ENCODE measurements around the gene MOCOS.

Gene MOCOS

DNA sequence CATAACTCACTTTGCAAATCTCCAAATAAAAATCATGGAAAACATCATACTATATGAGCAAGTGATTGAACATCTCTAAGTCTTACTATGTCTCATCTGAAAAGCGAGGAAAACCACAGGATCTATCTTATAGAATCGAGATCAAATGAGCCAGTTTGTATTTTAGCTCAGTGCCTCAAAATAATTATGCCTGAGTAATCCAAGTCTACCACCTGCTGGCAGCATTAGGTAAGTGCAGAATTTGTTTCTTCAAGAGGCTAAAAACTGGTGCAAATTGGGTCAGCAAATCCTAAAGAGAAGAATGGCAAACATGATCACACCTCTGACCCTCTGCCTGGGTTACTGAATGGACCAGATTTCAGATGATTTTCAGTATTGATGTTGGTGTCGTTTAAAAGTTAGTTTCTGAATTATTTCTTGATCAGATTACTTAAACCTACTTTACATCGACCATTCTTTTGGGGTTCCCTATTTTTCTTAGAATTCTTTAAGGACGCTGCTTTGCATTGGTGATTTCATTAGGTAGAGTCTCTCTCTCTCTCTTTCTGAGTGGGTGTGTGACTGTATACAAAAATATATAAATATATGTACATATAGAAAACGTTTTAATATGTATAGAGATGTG lies 97.5 kb downstream of the MOCOS start:
- H3K4me3 ChIP-seq (ENCODE audit: low read depth in 1 of 2, low read length in 1 of 2), result no peak overlapping the region
- no peaks in the 10 kb centered on the region for H3K36me3 ChIP-seq
- no peaks in the 10 kb centered on the region for H3K4me1 ChIP-seq (ENCODE audit: control insufficient read depth in 1 of 2, insufficient read depth in 1 of 2, low read depth in 1 of 2, low read length in 1 of 2)
- no peaks in the 10 kb centered on the region for H3K9me3 ChIP-seq
- peaks cover 29% of the 10 kb centered on the region for H3K27me3 ChIP-seq
- TF ChIP-seq, protein P1, sequence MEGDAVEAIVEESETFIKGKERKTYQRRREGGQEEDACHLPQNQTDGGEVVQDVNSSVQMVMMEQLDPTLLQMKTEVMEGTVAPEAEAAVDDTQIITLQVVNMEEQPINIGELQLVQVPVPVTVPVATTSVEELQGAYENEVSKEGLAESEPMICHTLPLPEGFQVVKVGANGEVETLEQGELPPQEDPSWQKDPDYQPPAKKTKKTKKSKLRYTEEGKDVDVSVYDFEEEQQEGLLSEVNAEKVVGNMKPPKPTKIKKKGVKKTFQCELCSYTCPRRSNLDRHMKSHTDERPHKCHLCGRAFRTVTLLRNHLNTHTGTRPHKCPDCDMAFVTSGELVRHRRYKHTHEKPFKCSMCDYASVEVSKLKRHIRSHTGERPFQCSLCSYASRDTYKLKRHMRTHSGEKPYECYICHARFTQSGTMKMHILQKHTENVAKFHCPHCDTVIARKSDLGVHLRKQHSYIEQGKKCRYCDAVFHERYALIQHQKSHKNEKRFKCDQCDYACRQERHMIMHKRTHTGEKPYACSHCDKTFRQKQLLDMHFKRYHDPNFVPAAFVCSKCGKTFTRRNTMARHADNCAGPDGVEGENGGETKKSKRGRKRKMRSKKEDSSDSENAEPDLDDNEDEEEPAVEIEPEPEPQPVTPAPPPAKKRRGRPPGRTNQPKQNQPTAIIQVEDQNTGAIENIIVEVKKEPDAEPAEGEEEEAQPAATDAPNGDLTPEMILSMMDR (IDR thresholded peaks at IDR 0.05), result peak; percentile 61
- H3K27ac ChIP-seq, result no peak overlapping the region

DNA sequence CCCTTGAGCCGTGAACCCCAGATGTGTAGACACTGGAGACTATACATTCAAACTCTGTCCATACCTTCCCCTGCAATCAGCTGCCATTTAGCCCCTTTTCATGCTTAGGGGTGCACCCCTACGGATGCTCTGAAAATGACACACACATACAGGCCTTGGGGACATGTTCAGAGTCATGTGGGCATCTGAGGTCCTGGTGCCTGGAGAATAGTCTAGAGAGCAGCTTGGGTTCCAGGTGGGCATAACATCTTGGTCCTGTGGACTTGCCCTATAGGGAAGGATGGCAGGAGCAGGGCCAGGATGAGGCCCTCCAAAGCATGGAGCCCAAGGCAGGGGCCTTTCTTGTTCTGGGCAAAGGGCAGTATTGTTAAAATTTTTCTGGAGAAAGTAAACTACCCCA lies 100.4 kb downstream of the MOCOS start:
- Histone ChIP-seq H3K27ac (no peak overlapping the region), H3K36me3 (no peaks in the 10 kb centered on the region), H3K4me3 (ENCODE audit: low read depth in 1 of 2, low read length in 1 of 2) (no peak overlapping the region), H3K27me3 (peaks cover 33% of the 10 kb centered on the region), H3K9me3 (no peaks in the 10 kb centered on the region), H3K4me1 (ENCODE audit: control insufficient read depth in 1 of 2, insufficient read depth in 1 of 2, low read depth in 1 of 2, low read length in 1 of 2) (no peaks in the 10 kb centered on the region)
- TF ChIP-seq, protein P1 (IDR thresholded peaks at IDR 0.05), result no peak

DNA sequence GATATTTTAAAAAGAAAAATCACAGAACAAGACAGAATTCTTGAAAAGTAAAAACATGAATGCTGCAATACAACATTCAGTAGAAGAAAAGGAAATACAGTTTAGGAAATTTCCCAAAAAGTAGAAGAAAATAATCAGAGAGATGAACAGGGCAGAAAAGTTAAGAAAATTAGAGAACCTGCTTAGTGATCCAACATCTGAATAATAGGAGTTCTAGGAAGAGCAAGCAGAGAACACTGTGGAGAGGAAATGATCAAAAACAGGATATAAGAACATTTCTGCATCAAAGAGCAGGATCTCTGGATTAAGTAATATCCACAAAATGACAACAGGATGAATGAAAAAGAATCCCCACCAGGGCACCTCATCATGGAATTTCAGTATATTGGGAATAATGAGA lies 101.4 kb downstream of the MOCOS start:
- H3K4me1 ChIP-seq (ENCODE audit: control insufficient read depth in 1 of 2, insufficient read depth in 1 of 2, low read depth in 1 of 2, low read length in 1 of 2), result no peaks in the 10 kb centered on the region
- H3K27ac ChIP-seq, result no peak overlapping the region
- no peak overlapping the region for H3K4me3 ChIP-seq (ENCODE audit: low read depth in 1 of 2, low read length in 1 of 2)
- H3K36me3 ChIP-seq, result no peaks in the 10 kb centered on the region
- TF ChIP-seq, protein P1 (IDR thresholded peaks at IDR 0.05), result no peak
- peaks cover 42% of the 10 kb centered on the region for H3K27me3 ChIP-seq
- no peaks in the 10 kb centered on the region for H3K9me3 ChIP-seq

DNA sequence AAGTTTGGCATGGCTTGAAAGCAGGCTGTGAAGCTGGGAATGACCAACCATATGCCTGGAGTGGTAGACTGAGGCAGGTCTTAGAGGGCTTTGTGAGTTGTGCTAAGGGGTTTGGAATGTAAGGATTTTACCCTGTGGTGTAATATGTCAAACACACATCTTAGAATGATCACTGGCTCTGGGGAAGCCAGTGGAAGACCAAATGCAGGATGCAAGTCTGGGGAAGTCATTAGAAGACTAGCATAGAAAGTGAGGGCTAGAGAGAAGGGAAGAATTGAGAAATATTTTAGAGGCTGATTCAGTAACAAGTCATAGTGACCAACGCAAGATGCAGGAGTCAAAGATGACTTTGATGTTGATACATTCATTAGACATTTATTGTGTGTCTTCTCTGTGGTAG lies 106.7 kb downstream of the MOCOS start:
- Histone ChIP-seq H3K4me3 (ENCODE audit: low read depth in 1 of 2, low read length in 1 of 2) (no peak overlapping the region), H3K27me3 (peaks cover 90% of the 10 kb centered on the region), H3K4me1 (ENCODE audit: control insufficient read depth in 1 of 2, insufficient read depth in 1 of 2, low read depth in 1 of 2, low read length in 1 of 2) (peaks cover 3 to 12% of the 10 kb centered on the region in 2 experiments), H3K36me3 (no peaks in the 10 kb centered on the region), H3K27ac (no peak overlapping the region), H3K9me3 (no peaks in the 10 kb centered on the region)
- TF ChIP-seq, protein P1 (IDR thresholded peaks at IDR 0.05), result no peak

DNA sequence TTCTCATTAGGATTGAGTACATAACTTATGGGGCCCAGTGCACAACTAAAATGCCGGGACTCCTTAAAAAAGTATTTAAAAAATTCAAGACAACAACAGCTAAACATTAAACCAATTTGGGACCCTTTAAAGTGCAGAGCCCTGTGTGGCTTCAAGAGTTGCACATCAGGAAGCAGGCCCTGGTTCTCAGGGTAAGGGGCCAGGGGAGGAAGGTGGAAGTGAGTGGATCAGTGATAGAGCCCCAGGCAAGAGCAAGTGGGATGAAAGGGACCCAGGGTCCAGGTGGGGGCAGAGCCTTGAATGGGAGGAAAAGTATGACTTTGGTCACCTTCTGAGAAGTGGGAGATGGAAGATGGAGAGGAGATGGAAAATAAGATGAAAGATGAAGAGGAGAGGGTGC lies 107.9 kb downstream of the MOCOS start:
- Histone ChIP-seq H3K4me3 (ENCODE audit: low read depth in 1 of 2, low read length in 1 of 2) (no peak overlapping the region), H3K27ac (no peak overlapping the region), H3K9me3 (no peaks in the 10 kb centered on the region), H3K36me3 (no peaks in the 10 kb centered on the region), H3K27me3 (peaks cover 91% of the 10 kb centered on the region), H3K4me1 (ENCODE audit: control insufficient read depth in 1 of 2, insufficient read depth in 1 of 2, low read depth in 1 of 2, low read length in 1 of 2) (peaks cover 3 to 12% of the 10 kb centered on the region in 2 experiments)
- TF ChIP-seq, protein P1 (IDR thresholded peaks at IDR 0.05), result no peak

Measured in neutrophil (primary cell).